NCI-H146 treated with DMSO at 0.1 percent for 48 hours (cell line): ENCODE results near the gene GLUD2.
"Not testable (repeated sequence)": the region's sequence is repeated elsewhere in the genome, so short reads cannot be mapped to it uniquely, and the experiment has no call there.

Experiments used
- DNase-seq: peaks from one replicate; lab custom pipeline; 2025; ENCODE audit not compliant: unreplicated experiment; lab: John Stamatoyannopoulos, UW

GLUD2 gene

DNA sequence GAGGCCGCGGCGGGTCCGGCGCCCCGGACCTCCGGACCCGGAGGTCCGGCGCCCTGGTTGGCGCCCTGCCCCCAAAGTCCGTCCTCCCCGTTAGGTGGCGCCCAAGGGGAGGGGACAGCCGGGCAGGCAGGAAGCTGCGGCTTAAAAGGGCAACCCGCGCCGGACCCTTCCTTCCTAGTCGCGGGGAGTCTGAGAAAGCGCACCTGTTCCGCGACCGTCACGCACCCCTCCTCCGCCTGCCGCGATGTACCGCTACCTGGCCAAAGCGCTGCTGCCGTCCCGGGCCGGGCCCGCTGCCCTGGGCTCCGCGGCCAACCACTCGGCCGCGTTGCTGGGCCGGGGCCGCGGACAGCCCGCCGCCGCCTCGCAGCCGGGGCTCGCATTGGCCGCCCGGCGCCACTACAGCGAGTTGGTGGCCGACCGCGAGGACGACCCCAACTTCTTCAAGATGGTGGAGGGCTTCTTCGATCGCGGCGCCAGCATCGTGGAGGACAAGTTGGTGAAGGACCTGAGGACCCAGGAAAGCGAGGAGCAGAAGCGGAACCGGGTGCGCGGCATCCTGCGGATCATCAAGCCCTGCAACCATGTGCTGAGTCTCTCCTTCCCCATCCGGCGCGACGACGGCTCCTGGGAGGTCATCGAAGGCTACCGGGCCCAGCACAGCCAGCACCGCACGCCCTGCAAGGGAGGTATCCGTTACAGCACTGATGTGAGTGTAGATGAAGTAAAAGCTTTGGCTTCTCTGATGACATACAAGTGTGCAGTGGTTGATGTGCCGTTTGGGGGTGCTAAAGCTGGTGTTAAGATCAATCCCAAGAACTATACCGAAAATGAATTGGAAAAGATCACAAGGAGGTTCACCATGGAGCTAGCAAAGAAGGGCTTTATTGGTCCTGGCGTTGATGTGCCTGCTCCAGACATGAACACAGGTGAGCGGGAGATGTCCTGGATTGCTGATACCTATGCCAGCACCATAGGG is at the start of gene GLUD2:
Gene GLUD2, plus strand, starts transcription at position 170 of the 979 bp plus-strand sequence. Its CDS starts 75 bp downstream, at position 245.
- not testable (repeated sequence) for DNase-seq

DNA sequence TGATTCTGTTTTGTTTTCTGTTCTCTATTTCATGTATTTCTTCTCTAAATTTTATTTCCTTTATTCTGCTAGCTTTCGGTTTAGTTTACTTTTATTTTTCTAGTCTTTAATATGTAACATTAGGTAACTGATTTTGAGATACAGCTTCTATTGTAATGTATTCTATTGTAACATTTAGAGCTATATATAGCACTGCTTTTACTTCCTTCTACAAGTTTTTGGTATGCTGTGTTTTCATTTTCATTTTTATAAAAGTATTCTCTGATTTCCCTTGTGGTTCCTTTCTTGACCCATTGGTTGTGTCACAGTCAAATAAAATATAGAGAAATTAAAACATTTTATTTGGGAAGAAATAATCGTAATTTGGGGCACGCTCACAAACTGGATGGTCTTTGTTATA is 48.0 kb upstream of the GLUD2 start:
- DNase-seq, result no peak

- no peak for DNase-seq
Observed at GRCh38 chrX:121000589-121000988, 46.8 kb upstream of the GLUD2 start.

DNA sequence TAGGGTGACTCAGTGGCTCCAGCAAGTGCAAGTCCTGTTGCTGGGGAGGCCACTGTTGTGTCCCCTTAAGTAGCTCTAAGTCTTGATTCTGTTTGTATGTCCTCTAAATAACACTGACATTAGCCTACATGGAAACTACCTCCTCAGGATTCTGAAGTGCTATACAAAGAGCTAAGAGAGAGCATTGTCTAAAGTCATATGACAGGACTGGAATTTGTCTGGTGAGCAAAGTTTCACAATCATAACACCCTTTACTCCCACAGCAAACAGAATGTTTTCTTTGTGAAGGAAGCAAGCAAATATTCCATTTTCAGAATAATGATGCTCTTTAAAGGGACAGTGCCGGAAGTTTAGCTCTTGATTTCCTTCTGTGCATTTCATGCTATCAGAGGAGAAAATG is 38.5 kb upstream of the GLUD2 start:
- DNase-seq, result no peak

- no peak for DNase-seq
Observed at GRCh38 chrX:121009764-121010163, 37.6 kb upstream of the GLUD2 start.

DNA sequence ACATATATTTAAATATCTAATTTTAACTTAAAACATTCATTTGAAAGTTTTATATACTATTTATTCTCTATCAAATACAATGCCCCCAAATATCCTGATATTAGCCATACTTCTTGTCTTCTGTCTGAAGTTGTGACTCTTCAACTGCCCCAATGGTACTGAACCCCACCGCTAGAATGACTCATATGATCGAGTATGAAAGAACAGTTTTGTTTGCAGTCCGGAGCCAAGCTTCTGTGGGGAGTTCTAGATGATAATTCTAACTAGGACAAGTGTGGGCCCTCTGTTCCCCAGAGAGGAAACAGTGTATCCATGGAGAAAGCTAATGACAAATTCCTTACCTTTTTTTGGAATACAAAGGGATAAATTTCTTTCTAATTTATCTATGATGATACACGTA is 37.2 kb upstream of the GLUD2 start:
- DNase-seq, result no peak

DNA sequence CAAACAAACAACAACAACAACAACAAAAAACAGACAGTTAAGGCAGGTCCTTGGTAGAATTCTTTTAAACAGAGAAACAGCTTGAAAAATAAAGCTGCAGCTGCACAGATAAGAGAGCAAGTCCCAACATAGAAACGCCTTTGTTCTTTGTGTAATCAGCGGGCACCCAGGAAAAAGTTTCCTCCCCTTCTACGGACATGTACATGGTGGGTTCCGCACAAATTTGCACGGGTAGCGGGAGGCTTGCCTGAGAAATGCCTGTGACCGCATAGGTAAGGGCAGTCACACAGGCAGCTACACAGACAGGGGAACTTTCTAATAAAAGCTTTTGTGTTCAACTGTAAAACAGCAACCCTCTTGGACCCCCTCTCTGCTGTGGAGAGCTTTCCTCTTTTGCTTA is 36.2 kb upstream of the GLUD2 start:
- DNase-seq, result no peak

DNA sequence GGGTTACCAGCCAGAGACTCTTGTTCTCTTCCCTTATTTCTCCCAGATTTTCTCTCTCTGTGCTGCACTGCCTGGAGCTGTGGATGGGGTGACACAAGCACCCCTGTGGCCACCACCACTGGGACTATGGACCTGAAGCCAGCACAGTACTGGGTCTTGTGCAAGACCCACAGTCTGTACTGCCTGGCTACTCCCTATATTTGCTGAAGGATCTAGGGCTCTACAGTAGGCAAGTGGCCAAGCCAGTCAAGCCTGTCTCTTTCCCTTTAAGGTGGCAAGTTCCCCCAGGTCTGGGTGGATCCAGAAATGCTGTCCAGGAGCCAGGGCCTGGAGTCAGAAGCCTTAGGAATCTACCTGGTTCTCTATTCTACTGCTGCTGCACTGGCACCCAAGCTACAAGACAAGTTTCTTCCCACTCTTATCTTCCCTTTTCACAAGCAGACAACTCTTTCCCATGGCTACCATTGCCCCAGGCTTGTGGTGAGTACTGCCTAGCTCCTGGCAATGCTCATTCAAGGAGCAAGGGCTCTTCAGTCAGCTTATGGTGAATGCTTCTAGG is 33.4 kb upstream of the GLUD2 start:
- DNase-seq, result no peak

GRCh38 chrX:121014826-121015225 is 32.6 kb upstream of the GLUD2 start:
- no peak for DNase-seq

DNA sequence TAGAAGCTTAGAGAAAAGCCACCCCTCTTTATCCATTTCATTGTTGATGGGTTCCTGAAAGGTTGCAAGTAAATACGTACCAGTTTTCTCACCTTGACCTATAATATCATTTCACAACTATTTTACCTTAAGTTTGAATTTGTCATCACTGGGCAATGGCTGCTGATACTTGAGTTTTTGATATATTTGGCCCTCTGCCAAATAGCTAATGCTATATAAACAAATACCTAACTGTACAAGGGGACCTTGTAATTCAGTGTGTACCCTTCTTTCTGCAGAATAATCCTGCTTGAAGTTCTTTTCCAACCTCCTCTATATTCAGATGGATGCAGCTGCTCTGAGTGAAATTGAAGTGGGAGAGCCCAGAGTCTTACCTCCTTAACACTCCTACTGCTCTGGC is 19.0 kb upstream of the GLUD2 start:
- DNase-seq, result no peak

DNA sequence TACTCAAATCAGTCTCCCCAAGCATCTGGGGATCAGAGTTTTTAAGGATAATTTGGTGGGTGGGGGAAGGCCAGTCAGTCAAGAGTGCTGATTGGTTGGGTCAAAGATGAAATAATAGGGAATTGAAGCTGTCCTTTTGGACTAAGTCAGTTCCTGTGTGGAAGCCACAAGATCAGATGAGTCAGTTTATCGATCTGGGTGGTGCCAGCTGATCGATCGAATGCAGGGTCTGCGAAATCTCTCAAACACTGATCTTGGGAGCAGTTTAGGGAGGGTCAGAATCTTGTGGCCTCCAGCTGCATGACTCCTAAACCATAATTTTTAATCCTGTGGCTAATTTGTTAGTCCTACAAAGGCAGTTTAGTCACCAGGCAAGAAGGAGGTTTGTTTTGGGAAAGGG is 17.3 kb upstream of the GLUD2 start:
- no peak for DNase-seq

DNA sequence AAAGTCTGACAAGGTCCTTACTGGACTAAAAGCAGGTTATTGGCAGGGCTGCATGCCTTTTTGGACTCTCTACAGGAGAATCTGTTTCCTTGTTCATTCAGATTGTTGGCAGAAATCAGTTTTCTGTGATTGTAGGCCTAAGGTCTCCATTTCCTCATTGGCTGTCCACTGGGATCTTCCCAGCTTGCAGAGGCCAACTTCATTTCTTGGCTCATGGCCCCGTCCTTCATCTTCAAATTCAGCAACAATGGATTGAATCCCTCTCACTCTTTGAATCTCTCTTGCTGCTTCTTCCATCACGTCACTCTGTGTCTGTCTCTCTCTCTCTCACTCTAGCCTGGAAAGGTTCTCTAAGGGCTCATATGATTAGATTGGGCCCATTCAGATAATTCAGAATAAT is 14.9 kb upstream of the GLUD2 start:
- DNase-seq, result no peak

DNA sequence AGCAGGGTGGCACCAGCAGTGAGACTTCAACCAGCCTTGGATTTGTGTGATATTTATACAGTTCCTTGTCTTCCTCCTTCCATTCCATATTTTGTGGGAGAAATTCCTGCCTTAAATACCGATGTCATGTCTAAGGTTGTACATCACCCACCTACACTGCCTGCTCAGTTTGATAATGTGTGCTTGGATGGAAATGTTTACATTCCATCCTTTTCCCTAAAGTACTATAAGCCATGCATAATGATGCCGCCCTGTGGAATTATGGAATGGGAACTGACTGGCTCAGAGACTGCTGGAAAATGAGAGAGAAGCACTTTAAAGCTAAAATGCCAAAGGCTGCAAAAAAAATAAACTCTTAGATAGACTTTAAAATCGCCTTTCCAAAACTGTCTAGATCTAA is 11.3 kb upstream of the GLUD2 start:
- no peak for DNase-seq

DNA sequence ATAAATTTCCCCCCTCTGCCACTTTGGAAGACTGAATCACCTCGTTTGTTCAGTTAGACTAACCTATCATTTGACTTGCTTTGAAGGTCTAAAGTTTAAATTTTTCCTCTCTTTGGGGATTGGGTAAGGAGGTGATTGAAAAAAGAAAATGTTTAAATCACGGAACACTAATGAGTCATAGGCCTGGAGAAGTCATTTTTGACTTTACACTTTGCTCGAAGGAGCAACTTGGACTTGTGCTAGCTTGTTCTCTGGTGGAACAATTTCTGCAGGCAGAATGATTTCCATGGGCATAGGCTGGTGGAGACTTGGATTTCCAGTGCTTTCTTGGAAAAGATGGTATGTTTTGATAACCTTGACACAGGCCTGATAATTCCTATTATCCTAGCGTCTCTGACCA is 10.5 kb upstream of the GLUD2 start:
- no peak for DNase-seq

- DNase-seq, result no peak
Observed at GRCh38 chrX:121050781-121051180, 3.4 kb downstream of the GLUD2 start.

- DNase-seq, result no peak
Observed at GRCh38 chrX:121052122-121052521, 4.7 kb downstream of the GLUD2 start.

DNA sequence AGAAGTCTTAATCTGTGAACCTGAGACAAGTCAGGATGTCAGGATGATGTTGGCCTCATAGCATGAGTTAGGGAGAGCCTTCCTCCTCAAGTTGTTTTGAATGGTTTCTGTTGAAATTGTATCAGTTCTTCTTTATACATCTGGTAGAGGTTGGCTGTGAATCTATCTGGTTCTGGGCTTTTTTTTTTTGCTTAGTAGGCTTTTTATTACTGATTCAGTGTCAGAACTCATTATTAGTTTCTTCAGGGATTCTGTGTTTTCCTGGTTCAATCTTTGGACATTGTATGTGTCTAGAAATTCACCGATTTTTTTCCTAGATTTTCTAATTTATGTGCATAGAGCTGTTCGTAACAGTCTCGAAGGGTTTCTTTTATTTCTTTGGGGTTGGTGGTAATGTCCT is 14.9 kb downstream of the GLUD2 start:
- DNase-seq, result no peak

GRCh38 chrX:121064579-121064978 is 17.2 kb downstream of the GLUD2 start:
- DNase-seq, result no peak

DNA sequence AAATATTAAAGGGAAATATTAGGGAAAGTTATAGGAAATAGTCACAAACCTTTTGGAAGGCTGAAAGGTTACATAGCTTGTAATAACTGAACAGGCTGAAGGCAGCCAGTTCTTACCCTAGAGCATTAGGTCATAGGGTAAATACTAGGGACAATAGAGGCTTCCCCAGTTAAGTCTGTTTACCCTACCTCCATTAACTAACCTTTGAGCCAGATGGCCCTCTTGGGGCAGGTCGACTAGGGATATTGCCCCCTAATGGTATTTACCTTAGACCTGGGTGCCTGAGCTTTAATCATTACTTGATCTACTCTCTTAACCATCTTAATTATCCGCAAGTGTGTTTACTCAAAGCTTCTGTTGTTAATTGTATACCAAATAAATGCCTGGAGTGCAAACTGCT is 36.8 kb downstream of the GLUD2 start:
- DNase-seq, result not testable (repeated sequence)

- no peak for DNase-seq
Observed at GRCh38 chrX:121084903-121085611, 37.6 kb downstream of the GLUD2 start.

- DNase-seq, result no peak
Observed at GRCh38 chrX:121085612-121086010, 38.2 kb downstream of the GLUD2 start.

- DNase-seq, result no peak
Observed at GRCh38 chrX:121093011-121093410, 45.6 kb downstream of the GLUD2 start.
